HCT116 (cell line): ENCODE measurements around the gene CARMIL1. TPM values are rescaled to one million over a fixed set of nuclear protein-coding genes. Genes with fewer than 3 reads are reported as not detected.

Experiments
- ATAC-seq: fragments of 200-7000 bp; cut with Tn5 transposase; 2 replicates; pipeline ENCODE4 v1.9.1; 2020; ENCODE audit warnings: mild to moderate bottlenecking, moderate library complexity
- BruUV-seq: library from RNA; stranded (reverse); fragments of 400-500 nt; replicated peaks from 2 replicates; lab custom pipeline; 2021; lab: Mats Ljungman, UMichigan
- CTCF ChIA-PET: fragments of 300-600 bp; sonication (Branson Sonifier 250); formaldehyde crosslinking; loops from one replicate; lab custom pipeline; 2021; ENCODE audit warnings: antibody characterized with exemption; lab: Charles Lee
- POLR2A ChIA-PET: fragments of 300-600, 350-600 bp; sonication (Branson Sonifier 250); formaldehyde crosslinking; loops from one replicate; lab custom pipeline; 2021; ENCODE audit warnings: antibody characterized with exemption; lab: Charles Lee
- RAD21 ChIA-PET, 2 experiments: fragments of 300-600 bp; sonication (Branson Sonifier 250); formaldehyde crosslinking; loops; one replicate each; lab custom pipeline; 2023; ENCODE audit warnings: low total read pairs in 2 of 2; ENCODE audit not compliant: uncharacterized antibody in 2 of 2, unreplicated experiment in 2 of 2, low non-redundant PET in 1 of 2; lab: Charles Lee
- DNase-seq: peaks from one replicate; pipeline ENCODE4 v3.0.0-alpha.2; 2010; ENCODE audit warnings: low read depth, low spot score
- H2AFZ ChIP-seq: fragments of 200-600 bp; shearing (Covaris generic), sonication (generic); 2 replicates; pipeline ENCODE4 v1.6.1; 2017; ENCODE audit warnings: low read depth, mixed run types, mixed read lengths, antibody characterized with exemption, low read length; ENCODE audit not compliant: poor library complexity, severe bottlenecking
- H3K27ac ChIP-seq: 2 replicates; pipeline ENCODE4 v1.5.1; 2012; ENCODE audit warnings: low read depth, low read length
- H3K27me3 ChIP-seq: fragments of 200-600 bp; sonication (generic); 2 replicates; pipeline ENCODE4 v1.6.1; 2016; ENCODE audit warnings: mixed run types, low read length, mixed read lengths; ENCODE audit not compliant: insufficient read depth
- H3K36me3 ChIP-seq, 2 experiments: fragments of 200-500 bp in 1 of 2; fragments of 200-600 bp in 1 of 2; sonication (Bioruptor generic) in 1 of 2; sonication (generic) in 1 of 2; 2 replicates each; pipeline versions ENCODE4 v1.5.1 to v1.6.1; 2014 to 2016; ENCODE audit warnings: low read length in 2 of 2, inconsistent platforms in 1 of 2, mixed read lengths in 1 of 2, mixed run types in 1 of 2; ENCODE audit not compliant: insufficient read depth in 2 of 2, control insufficient read depth in 1 of 2
- H3K4me1 ChIP-seq, 2 experiments: fragments of 200-600 bp in 1 of 2; sonication (generic) in 1 of 2; 2 replicates each; pipeline versions ENCODE4 v1.5.1 to v1.6.1; 2012 to 2017; ENCODE audit warnings: low read length in 2 of 2, inconsistent platforms in 1 of 2, mild to moderate bottlenecking in 1 of 2, mixed read lengths in 1 of 2, mixed run types in 1 of 2, moderate library complexity in 1 of 2; ENCODE audit not compliant: insufficient read depth in 2 of 2, control insufficient read depth in 1 of 2
- H3K4me2 ChIP-seq: fragments of 200-600 bp; sonication (generic); 2 replicates; pipeline ENCODE4 v1.6.1; 2017; ENCODE audit warnings: mixed run types, low read length, mixed read lengths
- H3K4me3 ChIP-seq, 2 experiments: fragments of 200-600 bp in 1 of 2; sonication (generic) in 1 of 2; replicated peaks in 1 of 2; 2 replicates each; pipeline ENCODE4 v1.5.1; 2011 to 2016; ENCODE audit warnings: low read length in 2 of 2, control low read depth in 1 of 2, low read depth in 1 of 2, mild to moderate bottlenecking in 1 of 2, mixed read lengths in 1 of 2, mixed run types in 1 of 2
- H3K79me2 ChIP-seq: fragments of 200-600 bp; sonication (generic); 2 replicates; pipeline ENCODE4 v1.6.1; 2017; ENCODE audit warnings: mild to moderate bottlenecking, mixed run types, low read length, moderate library complexity, mixed read lengths; ENCODE audit not compliant: insufficient read depth
- H3K9ac ChIP-seq: fragments of 200-600 bp; sonication (generic); 2 replicates; pipeline ENCODE4 v1.6.1; 2016; ENCODE audit warnings: low read length, mixed read lengths
- H3K9me2 ChIP-seq: fragments of 200-600 bp; sonication (generic), shearing (Covaris generic); 2 replicates; pipeline ENCODE4 v1.6.1; 2017; ENCODE audit warnings: mixed run types, mild to moderate bottlenecking, moderate library complexity; ENCODE audit not compliant: insufficient read depth
- H3K9me3 ChIP-seq, 2 experiments: fragments of 200-500 bp in 1 of 2; fragments of 200-600 bp in 1 of 2; sonication (Bioruptor generic) in 1 of 2; sonication (generic) in 1 of 2; 2 replicates each; pipeline ENCODE4 v1.6.1; 2014 to 2017; ENCODE audit warnings: low read length in 2 of 2, mixed read lengths in 2 of 2, inconsistent platforms in 1 of 2, low read depth in 1 of 2, mild to moderate bottlenecking in 1 of 2, mixed run types in 1 of 2, moderate library complexity in 1 of 2; ENCODE audit not compliant: control insufficient read depth in 1 of 2, insufficient read depth in 1 of 2
- H4K20me1 ChIP-seq: fragments of 200-600 bp; sonication (generic), shearing (Covaris generic); 2 replicates; pipeline ENCODE4 v1.6.1; 2017; ENCODE audit warnings: mixed run types, mild to moderate bottlenecking, moderate library complexity; ENCODE audit not compliant: insufficient read depth
- ATF3 ChIP-seq: IDR thresholded peaks from 2 replicates; pipeline ENCODE4 v1.6.1; 2012
- CBX3 ChIP-seq: IDR thresholded peaks from 2 replicates; pipeline ENCODE4 v1.6.1; 2012; ENCODE audit warnings: low read depth
- CEBPB ChIP-seq: IDR thresholded peaks from 2 replicates; pipeline ENCODE4 v1.6.1; 2012; ENCODE audit warnings: low read depth
- ELF1 ChIP-seq: IDR thresholded peaks from 2 replicates; pipeline ENCODE4 v1.6.1; 2012; ENCODE audit warnings: low read depth, borderline replicate concordance
- EZH2phosphoT487 ChIP-seq: fragments of 200-600 bp; IDR thresholded peaks from 2 replicates; pipeline ENCODE4 v1.6.1; 2018; ENCODE audit warnings: antibody characterized with exemption, borderline replicate concordance
- FOSL1 ChIP-seq: IDR thresholded peaks from 2 replicates; pipeline ENCODE4 v1.6.1; 2012; ENCODE audit warnings: low read depth
- JUND ChIP-seq: IDR thresholded peaks from 2 replicates; pipeline ENCODE4 v1.6.1; 2012
- MAX ChIP-seq: IDR thresholded peaks from 2 replicates; pipeline ENCODE4 v1.6.1; 2012
- POLR2AphosphoS5 ChIP-seq: IDR thresholded peaks from 2 replicates; pipeline ENCODE4 v1.6.1; 2011; ENCODE audit warnings: mild to moderate bottlenecking, low read depth, low read length, moderate library complexity
- SIN3A ChIP-seq: IDR thresholded peaks from 2 replicates; pipeline ENCODE4 v1.6.1; 2012; ENCODE audit warnings: low read depth
- SRF ChIP-seq: IDR thresholded peaks from 2 replicates; pipeline ENCODE4 v1.6.1; 2012; ENCODE audit warnings: low read depth
- YY1 ChIP-seq: IDR thresholded peaks from 2 replicates; pipeline ENCODE4 v1.6.1; 2011; ENCODE audit warnings: low read length, low read depth, moderate library complexity, mild to moderate bottlenecking; ENCODE audit not compliant: insufficient replicate concordance; ENCODE audit errors: extremely low read depth
- intact Hi-C: fragments of 100-400 bp; cut with micrococcal nuclease; formaldehyde crosslinking; loops from 2 replicates; pipeline ENCODE4 v1.10.0; 2022
- total RNA-seq: library from RNA; stranded (reverse); gene quantifications from one replicate; pipeline ENCODE4 v1.2.1, GENCODE V29; 2021; ENCODE audit not compliant: unreplicated experiment
- TF ChIP-seq, protein P1 (sequence below): IDR thresholded peaks from 2 replicates; pipeline ENCODE4 v1.6.1; 2012; ENCODE audit warnings: low read depth
- TF ChIP-seq, protein P2 (sequence below): IDR thresholded peaks from 2 replicates; pipeline ENCODE4 v1.6.1; 2011; ENCODE audit warnings: mild to moderate bottlenecking, low read length, moderate library complexity; ENCODE audit not compliant: insufficient replicate concordance; ENCODE audit errors: extremely low read depth

Gene CARMIL1
- total RNA-seq, 1 experiment from 2014 or later: 21.7 TPM

GRCh38 chr6:25312034-25312620 is 33.0 kb downstream of the CARMIL1 start:
- H3K79me2 ChIP-seq: peaks cover 28% of the 10 kb centered on the region
- ChIA-PET POLR2A (interaction anchor here (2.2 kb wide), 1 partner anchor 33 kb away, joined by 5 read pairs; the partner anchor contains the start of gene CARMIL1), CTCF (no interaction called here), RAD21 (no interaction called here)
- no peaks in the 10 kb centered on the region for H3K9me3 ChIP-seq
- no TSS peak for BruUV-seq
- no peak overlapping the region for H3K9ac ChIP-seq
- TF ChIP-seq, protein P1, sequence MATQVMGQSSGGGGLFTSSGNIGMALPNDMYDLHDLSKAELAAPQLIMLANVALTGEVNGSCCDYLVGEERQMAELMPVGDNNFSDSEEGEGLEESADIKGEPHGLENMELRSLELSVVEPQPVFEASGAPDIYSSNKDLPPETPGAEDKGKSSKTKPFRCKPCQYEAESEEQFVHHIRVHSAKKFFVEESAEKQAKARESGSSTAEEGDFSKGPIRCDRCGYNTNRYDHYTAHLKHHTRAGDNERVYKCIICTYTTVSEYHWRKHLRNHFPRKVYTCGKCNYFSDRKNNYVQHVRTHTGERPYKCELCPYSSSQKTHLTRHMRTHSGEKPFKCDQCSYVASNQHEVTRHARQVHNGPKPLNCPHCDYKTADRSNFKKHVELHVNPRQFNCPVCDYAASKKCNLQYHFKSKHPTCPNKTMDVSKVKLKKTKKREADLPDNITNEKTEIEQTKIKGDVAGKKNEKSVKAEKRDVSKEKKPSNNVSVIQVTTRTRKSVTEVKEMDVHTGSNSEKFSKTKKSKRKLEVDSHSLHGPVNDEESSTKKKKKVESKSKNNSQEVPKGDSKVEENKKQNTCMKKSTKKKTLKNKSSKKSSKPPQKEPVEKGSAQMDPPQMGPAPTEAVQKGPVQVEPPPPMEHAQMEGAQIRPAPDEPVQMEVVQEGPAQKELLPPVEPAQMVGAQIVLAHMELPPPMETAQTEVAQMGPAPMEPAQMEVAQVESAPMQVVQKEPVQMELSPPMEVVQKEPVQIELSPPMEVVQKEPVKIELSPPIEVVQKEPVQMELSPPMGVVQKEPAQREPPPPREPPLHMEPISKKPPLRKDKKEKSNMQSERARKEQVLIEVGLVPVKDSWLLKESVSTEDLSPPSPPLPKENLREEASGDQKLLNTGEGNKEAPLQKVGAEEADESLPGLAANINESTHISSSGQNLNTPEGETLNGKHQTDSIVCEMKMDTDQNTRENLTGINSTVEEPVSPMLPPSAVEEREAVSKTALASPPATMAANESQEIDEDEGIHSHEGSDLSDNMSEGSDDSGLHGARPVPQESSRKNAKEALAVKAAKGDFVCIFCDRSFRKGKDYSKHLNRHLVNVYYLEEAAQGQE: no peak
- TF ChIP-seq CEBPB: peak; percentile 66; the same call in 1 of the 2 replicates
- TF ChIP-seq JUND: no peak
- H3K27me3 ChIP-seq: no peaks in the 10 kb centered on the region
- H3K27ac ChIP-seq: peak overlapping the region; percentile 26; the same call in 1 of the 2 replicates
- H4K20me1 ChIP-seq: no peaks in the 10 kb centered on the region
- no peaks in the 10 kb centered on the region for H3K36me3 ChIP-seq
- peak overlapping the region in 1 of 2 experiments; percentile 1; a peak in 1 of 4 replicates for H3K4me3 ChIP-seq
- peaks cover 31 to 39% of the 10 kb centered on the region in 2 experiments for H3K4me1 ChIP-seq
- H3K9me2 ChIP-seq: no peaks in the 10 kb centered on the region
- DNase-seq (no peak), ATAC-seq (no peak)
- H3K4me2 ChIP-seq: peak overlapping the region; percentile 53
- no peak overlapping the region for H2AFZ ChIP-seq
- intact Hi-C loops: no loop called here

GRCh38 chr6:25312703-25313102 is 33.5 kb downstream of the CARMIL1 start:
- Histone ChIP-seq H3K4me1 (peaks cover 31 to 39% of the 10 kb centered on the region in 2 experiments), H3K9ac (no peak overlapping the region), H3K27me3 (no peaks in the 10 kb centered on the region), H3K4me2 (peak overlapping the region; percentile 53), H2AFZ (no peak overlapping the region), H4K20me1 (no peaks in the 10 kb centered on the region), H3K4me3 (no peak overlapping the region; a peak in 1 of 4 replicates), H3K36me3 (no peaks in the 10 kb centered on the region), H3K9me3 (no peaks in the 10 kb centered on the region), H3K27ac (peak overlapping the region; percentile 26; the same call in 1 of the 2 replicates), H3K9me2 (no peaks in the 10 kb centered on the region), H3K79me2 (peaks cover 24% of the 10 kb centered on the region)
- POLR2A ChIA-PET: interaction anchor here (2.2 kb wide), 1 partner anchor 34 kb away, joined by 5 read pairs; the partner anchor contains the start of gene CARMIL1
- BruUV-seq: no TSS peak
- CTCF ChIA-PET: no interaction called here
- RAD21 ChIA-PET: no interaction called here
- intact Hi-C loops: no loop called here
- ATAC-seq (no peak), DNase-seq (peak; percentile 13)
- TF ChIP-seq ELF1: no peak
- no peak for TF ChIP-seq CBX3
- no peak for TF ChIP-seq JUND
- no peak for TF ChIP-seq MAX
- TF ChIP-seq POLR2AphosphoS5: no peak
- no peak for TF ChIP-seq SIN3A
- TF ChIP-seq CEBPB: no peak
- no peak for TF ChIP-seq ATF3
- TF ChIP-seq SRF: no peak
- TF ChIP-seq, protein P2, sequence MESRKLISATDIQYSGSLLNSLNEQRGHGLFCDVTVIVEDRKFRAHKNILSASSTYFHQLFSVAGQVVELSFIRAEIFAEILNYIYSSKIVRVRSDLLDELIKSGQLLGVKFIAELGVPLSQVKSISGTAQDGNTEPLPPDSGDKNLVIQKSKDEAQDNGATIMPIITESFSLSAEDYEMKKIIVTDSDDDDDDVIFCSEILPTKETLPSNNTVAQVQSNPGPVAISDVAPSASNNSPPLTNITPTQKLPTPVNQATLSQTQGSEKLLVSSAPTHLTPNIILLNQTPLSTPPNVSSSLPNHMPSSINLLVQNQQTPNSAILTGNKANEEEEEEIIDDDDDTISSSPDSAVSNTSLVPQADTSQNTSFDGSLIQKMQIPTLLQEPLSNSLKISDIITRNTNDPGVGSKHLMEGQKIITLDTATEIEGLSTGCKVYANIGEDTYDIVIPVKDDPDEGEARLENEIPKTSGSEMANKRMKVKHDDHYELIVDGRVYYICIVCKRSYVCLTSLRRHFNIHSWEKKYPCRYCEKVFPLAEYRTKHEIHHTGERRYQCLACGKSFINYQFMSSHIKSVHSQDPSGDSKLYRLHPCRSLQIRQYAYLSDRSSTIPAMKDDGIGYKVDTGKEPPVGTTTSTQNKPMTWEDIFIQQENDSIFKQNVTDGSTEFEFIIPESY: no peak
- no peak for TF ChIP-seq YY1
- no peak for TF ChIP-seq FOSL1
- no peak for TF ChIP-seq EZH2phosphoT487
